GM23248 (cell line): ENCODE results near the gene RBM38. TPM values are rescaled to one million over a fixed set of nuclear protein-coding genes. Genes with fewer than 3 reads are reported as not detected.

Experiments used
- DNase-seq: peaks from one replicate; pipeline ENCODE4 v3.0.0-alpha.2; 2015
- H2AFZ ChIP-seq: fragments of 200-600 bp; sonication (generic); 2 replicates; pipeline ENCODE4 v1.6.1; 2016; ENCODE audit warnings: antibody characterized with exemption
- H3F3A ChIP-seq: fragments of 200-600 bp; sonication (generic); 2 replicates; pipeline ENCODE4 v1.6.1; 2016; ENCODE audit warnings: mild to moderate bottlenecking, antibody characterized with exemption, mixed run types; ENCODE audit not compliant: insufficient read depth
- H3K27ac ChIP-seq: fragments of 200-600 bp; sonication (generic); 2 replicates; pipeline ENCODE4 v1.5.1; 2016; ENCODE audit warnings: mild to moderate bottlenecking
- H3K27me3 ChIP-seq: fragments of 200-600 bp; sonication (generic); replicated peaks from 2 replicates; pipeline ENCODE4 v1.6.1; 2016; ENCODE audit warnings: mild to moderate bottlenecking; ENCODE audit not compliant: insufficient read depth
- H3K36me3 ChIP-seq: fragments of 200-600 bp; sonication (generic); 2 replicates; pipeline ENCODE4 v1.6.1; 2016; ENCODE audit warnings: low read depth, mild to moderate bottlenecking
- H3K4me1 ChIP-seq: fragments of 200-600 bp; sonication (generic); 2 replicates; pipeline ENCODE4 v1.6.1; 2016; ENCODE audit warnings: mild to moderate bottlenecking; ENCODE audit not compliant: insufficient read depth
- H3K4me2 ChIP-seq: fragments of 200-600 bp; sonication (generic); one replicate; pipeline ENCODE4 v1.6.1; 2016; ENCODE audit warnings: mild to moderate bottlenecking; ENCODE audit not compliant: unreplicated experiment
- H3K4me3 ChIP-seq: fragments of 200-600 bp; sonication (generic); 2 replicates; pipeline ENCODE4 v1.5.1; 2016; ENCODE audit warnings: mild to moderate bottlenecking
- H3K79me2 ChIP-seq: fragments of 200-600 bp; sonication (generic); 2 replicates; pipeline ENCODE4 v1.6.1; 2016; ENCODE audit warnings: mild to moderate bottlenecking; ENCODE audit not compliant: insufficient read depth
- H3K9ac ChIP-seq: fragments of 200-600 bp; sonication (generic); 2 replicates; pipeline ENCODE4 v1.6.1; 2016; ENCODE audit warnings: mild to moderate bottlenecking
- H3K9me2 ChIP-seq: fragments of 200-600 bp; sonication (generic); 2 replicates; pipeline ENCODE4 v1.6.1; 2016; ENCODE audit warnings: mixed run types, mild to moderate bottlenecking, moderate library complexity; ENCODE audit not compliant: insufficient read depth
- H3K9me3 ChIP-seq: fragments of 200-600 bp; sonication (generic); one replicate; pipeline ENCODE4 v1.6.1; 2017; ENCODE audit warnings: low read depth
- H4K20me1 ChIP-seq: fragments of 200-600 bp; sonication (generic); 2 replicates; pipeline ENCODE4 v1.6.0; 2016; ENCODE audit not compliant: insufficient read depth
- EZH2 ChIP-seq: fragments of 200-600 bp; sonication (generic); IDR thresholded peaks from 2 replicates; pipeline ENCODE4 v1.6.1; 2018; ENCODE audit warnings: antibody characterized with exemption, mild to moderate bottlenecking; ENCODE audit not compliant: insufficient read depth, poor library complexity, severe bottlenecking
- EZH2phosphoT487 ChIP-seq: fragments of 200-600 bp; sonication (generic); IDR thresholded peaks from 2 replicates; pipeline ENCODE4 v1.6.1; 2018; ENCODE audit warnings: antibody characterized with exemption, moderate library complexity, mild to moderate bottlenecking, low read depth; ENCODE audit not compliant: insufficient read depth
- WGBS, 2 experiments: methylation state at CpG; one replicate each; pipeline ENCODE4 v1.1.6; 2015 to 2017; ENCODE audit warnings: low lambda C conversion rate in 2 of 2, low coverage in 1 of 2; ENCODE audit errors: missing lambda C conversion rate in 2 of 2; 5-methylcytosine and 5-hydroxymethylcytosine counted together
- in situ Hi-C: fragments of 300-500 bp; cut with MboI; formaldehyde crosslinking; loops from 2 replicates; pipeline ENCODE4 v1.15.0; 2020
- polyA plus RNA-seq: library from polyadenylated mRNA; unstranded; fragments of >200 nt; fragmentation: Nextera tagmentation; extraction: Ambion mirVana; gene quantifications from 2 replicates; pipeline ENCODE4 v1.2.1, GENCODE V29; 2016
- total RNA-seq: library from RNA; depleted of rRNA; stranded (reverse); fragments of >200 nt; shearing (Covaris generic); gene quantifications from 2 replicates; pipeline ENCODE4 v1.2.3, GENCODE V29; 2014

Gene RBM38
- total and polyA plus RNA-seq, 2 experiments from 2014 or later = 1.3 to 8.1 TPM

GRCh38 chr20:57364451-57364850 lies 26.7 kb upstream of the RBM38 start:
- H3K4me2 ChIP-seq = no peak overlapping the region
- H3K9ac ChIP-seq = no peak overlapping the region
- H4K20me1 ChIP-seq = no peaks in the 10 kb centered on the region
- H3K27me3 ChIP-seq = no peaks in the 10 kb centered on the region
- peaks cover 52% of the 10 kb centered on the region for H3K36me3 ChIP-seq
- no peak overlapping the region for H3K4me3 ChIP-seq
- no peak overlapping the region for H2AFZ ChIP-seq
- in situ Hi-C loops = loop anchor here (10.0 kb wide), 1 partner anchor 210 kb away; no protein-coding TSS in a partner anchor
- H3K9me2 ChIP-seq = no peaks in the 10 kb centered on the region
- H3K9me3 ChIP-seq = no peaks in the 10 kb centered on the region
- no peak overlapping the region for H3K27ac ChIP-seq
- H3F3A ChIP-seq = no peaks in the 10 kb centered on the region
- DNase-seq = no peak
- H3K4me1 ChIP-seq = peaks cover 7% of the 10 kb centered on the region
- TF ChIP-seq EZH2 (no peak), EZH2phosphoT487 (no peak)
- peaks cover 40% of the 10 kb centered on the region for H3K79me2 ChIP-seq

GRCh38 chr20:57369596-57369995 lies 21.6 kb upstream of the RBM38 start:
- Histone ChIP-seq H3K4me1 (no peaks in the 10 kb centered on the region), H3K9me3 (no peaks in the 10 kb centered on the region), H3K36me3 (peaks cover 78% of the 10 kb centered on the region), H3K79me2 (peaks cover 11% of the 10 kb centered on the region; the same call in 1 of the 2 replicates), H3K27ac (no peak overlapping the region), H3K9ac (no peak overlapping the region), H3K9me2 (no peaks in the 10 kb centered on the region), H3K27me3 (no peaks in the 10 kb centered on the region), H3K4me3 (no peak overlapping the region), H2AFZ (no peak overlapping the region), H3F3A (no peaks in the 10 kb centered on the region), H3K4me2 (no peak overlapping the region), H4K20me1 (no peaks in the 10 kb centered on the region)
- TF ChIP-seq EZH2phosphoT487 (no peak), EZH2 (no peak)
- WGBS, 2 experiments = 86 to 87% methylated on average over 3 of the region's 3 CpGs
- no peak for DNase-seq
- in situ Hi-C loops = loop anchor here (10.0 kb wide), 1 partner anchor 205 kb away; no protein-coding TSS in a partner anchor

- H3F3A ChIP-seq = no peaks in the 10 kb centered on the region
- no peak for DNase-seq
- no peaks in the 10 kb centered on the region for H3K27me3 ChIP-seq
- WGBS, 2 experiments = 91 to 95% methylated on average over 9 of the region's 9 CpGs
- no peaks in the 10 kb centered on the region for H3K9me3 ChIP-seq
- peaks cover 73% of the 10 kb centered on the region for H3K36me3 ChIP-seq
- 0 out of 2 replicates have a peak, but pooled peaks cover 6% of the 10 kb centered on the region for H3K79me2 ChIP-seq
- no peak overlapping the region for H2AFZ ChIP-seq
- no peak overlapping the region for H3K4me2 ChIP-seq
- H3K9me2 ChIP-seq = no peaks in the 10 kb centered on the region
- no peak overlapping the region for H3K27ac ChIP-seq
- in situ Hi-C loops = no loop called here
- TF ChIP-seq EZH2 (no peak), EZH2phosphoT487 (no peak)
- no peak overlapping the region for H3K9ac ChIP-seq
- H3K4me1 ChIP-seq = no peaks in the 10 kb centered on the region
- H3K4me3 ChIP-seq = no peak overlapping the region
- no peaks in the 10 kb centered on the region for H4K20me1 ChIP-seq
These were observed 20.9 kb upstream of the RBM38 start for GRCh38 chr20:57370316-57370715.

GRCh38 chr20:57371363-57371762 lies 19.8 kb upstream of the RBM38 start:
- in situ Hi-C loops = no loop called here

GRCh38 chr20:57372157-57372556 lies 19.0 kb upstream of the RBM38 start:
- H3K9me3 ChIP-seq = no peaks in the 10 kb centered on the region
- H3K4me3 ChIP-seq = no peak overlapping the region
- in situ Hi-C loops = no loop called here
- no peak for TF ChIP-seq EZH2phosphoT487
- TF ChIP-seq EZH2 = no peak
- H3K27ac ChIP-seq = no peak overlapping the region
- H3F3A ChIP-seq = peaks cover 3% of the 10 kb centered on the region; the same call in 1 of the 2 replicates
- DNase-seq = no peak
- no peaks in the 10 kb centered on the region for H3K27me3 ChIP-seq
- H3K36me3 ChIP-seq = peaks cover 63% of the 10 kb centered on the region
- no peaks in the 10 kb centered on the region for H3K4me1 ChIP-seq
- WGBS, 2 experiments = 78 to 81% methylated on average over 9 of the region's 9 CpGs
- no peak overlapping the region for H2AFZ ChIP-seq
- H3K4me2 ChIP-seq = no peak overlapping the region
- no peaks in the 10 kb centered on the region for H4K20me1 ChIP-seq
- H3K79me2 ChIP-seq = no peaks in the 10 kb centered on the region
- no peaks in the 10 kb centered on the region for H3K9me2 ChIP-seq
- H3K9ac ChIP-seq = no peak overlapping the region

More at GRCh38 chr20:57371363-57371762, 19.8 kb upstream of the RBM38 start:
- no peak overlapping the region for H3K4me2 ChIP-seq
- no peaks in the 10 kb centered on the region for H3K79me2 ChIP-seq
- WGBS, 2 experiments = 92 to 94% methylated on average over 4 of the region's 4 CpGs
- no peak overlapping the region for H2AFZ ChIP-seq
- no peaks in the 10 kb centered on the region for H3K9me3 ChIP-seq
- H3K4me1 ChIP-seq = no peaks in the 10 kb centered on the region
- H3K4me3 ChIP-seq = no peak overlapping the region
- TF ChIP-seq EZH2phosphoT487 (no peak), EZH2 (no peak)
- no peaks in the 10 kb centered on the region for H3K27me3 ChIP-seq
- no peak for DNase-seq
- no peaks in the 10 kb centered on the region for H3F3A ChIP-seq
- H3K9ac ChIP-seq = no peak overlapping the region
- H3K27ac ChIP-seq = no peak overlapping the region
- H3K36me3 ChIP-seq = peaks cover 68% of the 10 kb centered on the region
- H3K9me2 ChIP-seq = no peaks in the 10 kb centered on the region
- no peaks in the 10 kb centered on the region for H4K20me1 ChIP-seq
